HG02642 (cell line): ENCODE results near the gene HSD11B2.
"Not testable (repeated sequence)": the region's sequence is repeated elsewhere in the genome, so short reads cannot be mapped to it uniquely, and the experiment has no call there.

Source experiments
- ATAC-seq: cut with Tn5 transposase; IDR thresholded peaks from one replicate; pipeline ENCODE4 v1.9.1; 2021; ENCODE audit warnings: mild to moderate bottlenecking; ENCODE audit not compliant: unreplicated experiment, poor library complexity

Gene HSD11B2

GRCh38 chr16:67413978-67414911 lies 16.7 kb upstream of the HSD11B2 start:
- ATAC-seq: no peak

DNA sequence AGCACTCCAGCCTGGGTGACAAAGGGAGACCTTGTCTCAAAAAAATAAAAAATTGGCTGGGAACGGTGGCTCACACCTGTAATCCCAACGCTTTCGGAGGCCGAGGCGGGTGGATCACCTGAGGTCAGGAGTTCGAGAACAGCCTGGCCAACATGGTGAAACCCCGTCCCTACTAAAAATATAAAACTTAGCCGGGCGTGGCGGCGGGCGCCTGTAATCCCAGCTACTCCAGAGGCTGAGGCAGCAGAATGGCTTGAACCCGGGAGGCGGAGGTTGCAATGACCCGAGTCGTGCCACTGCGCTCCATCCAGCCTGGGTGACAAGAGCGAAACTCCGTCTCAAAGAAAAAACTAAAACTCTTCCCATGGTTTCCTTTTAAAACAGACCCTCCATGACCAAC lies 15.5 kb upstream of the HSD11B2 start:
- not testable (repeated sequence) for ATAC-seq

DNA sequence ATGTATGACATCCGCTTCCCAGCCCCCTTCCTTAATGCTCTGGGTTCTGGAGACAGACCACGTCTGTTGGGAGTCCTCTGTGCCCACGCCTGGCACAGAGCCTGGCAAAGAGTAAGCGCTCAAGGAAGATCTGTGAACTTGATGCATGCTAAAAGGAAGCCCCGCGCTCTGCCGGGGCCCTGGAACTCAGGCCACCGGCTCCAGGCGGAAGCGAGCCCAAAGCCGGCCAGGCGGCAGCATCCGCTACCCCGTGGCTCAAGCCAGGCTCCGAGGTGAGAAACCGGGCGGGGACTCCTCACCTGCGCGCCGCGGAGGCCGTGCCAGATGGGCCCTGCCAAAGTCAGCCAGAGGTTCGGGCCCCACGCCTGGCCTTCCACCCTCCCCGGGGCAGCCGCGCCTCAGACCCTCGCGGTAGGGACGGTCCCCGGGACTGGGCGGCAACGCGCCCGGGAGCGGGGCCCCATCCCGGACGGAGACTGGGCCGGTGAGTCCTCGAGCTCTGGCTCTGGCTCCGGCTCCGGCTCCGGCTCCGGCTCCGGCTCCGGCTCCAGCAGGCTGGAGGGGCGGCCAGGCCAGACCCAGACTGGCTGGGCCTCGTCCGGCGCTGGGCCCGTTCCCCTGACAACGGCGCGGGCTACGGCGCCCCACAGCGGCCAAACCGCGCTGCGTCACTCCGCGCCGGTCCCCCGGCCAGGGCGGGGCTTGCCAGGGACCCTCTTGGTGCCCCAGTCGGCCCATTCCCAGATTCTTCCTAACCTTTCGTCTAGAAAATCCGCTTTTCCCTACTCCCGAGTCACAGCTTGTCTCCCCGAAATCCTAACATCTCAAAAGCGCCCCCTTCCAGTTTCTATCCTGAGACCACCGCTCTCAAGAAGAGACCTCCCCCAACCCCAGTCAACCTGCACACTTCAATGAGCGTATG lies 14.8 kb upstream of the HSD11B2 start, which contains the start of gene ZDHHC1:
ZDHHC1 (minus strand) TSS at position 606 of the 922 bp plus-strand sequence. CDS start 8,702 bp downstream, outside the sequence.
- ATAC-seq: peak; percentile 73

DNA sequence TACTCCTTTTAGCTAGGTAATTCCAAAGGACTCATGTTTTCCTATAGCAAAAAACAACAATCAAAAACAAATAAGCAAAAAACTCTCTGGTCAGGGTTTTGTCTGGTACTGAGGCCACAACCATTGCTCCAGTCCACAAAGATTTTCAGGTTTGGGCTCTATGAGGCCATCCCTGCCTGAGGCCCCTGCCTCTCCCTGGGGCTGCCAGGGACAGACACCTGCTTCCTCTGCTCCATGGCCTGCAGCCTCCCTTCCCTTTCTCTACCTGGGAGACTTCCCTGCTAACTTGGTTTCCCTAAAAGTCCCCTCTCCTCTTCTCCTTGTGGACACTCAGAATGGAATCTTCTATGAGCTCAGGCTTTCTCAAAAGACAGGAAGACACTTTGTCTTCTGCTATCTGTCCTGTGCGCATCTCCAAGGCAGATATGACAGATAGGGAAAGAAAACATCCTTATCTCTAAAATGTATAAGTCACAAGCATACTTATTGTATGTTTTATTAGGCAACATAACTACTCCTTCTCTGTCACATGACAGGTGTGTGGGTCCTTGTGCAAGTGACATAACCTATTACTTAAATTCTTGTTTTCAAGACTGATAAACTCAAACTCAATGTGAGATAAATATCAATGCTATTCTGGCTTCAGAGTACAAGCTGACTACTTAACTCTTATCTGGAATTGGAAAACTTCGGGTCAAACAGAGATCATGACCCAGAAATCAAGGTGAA lies 13.4 kb upstream of the HSD11B2 start:
- no peak for ATAC-seq

- no peak for ATAC-seq
These were observed 11.4 kb upstream of the HSD11B2 start for GRCh38 chr16:67419502-67419901.

DNA sequence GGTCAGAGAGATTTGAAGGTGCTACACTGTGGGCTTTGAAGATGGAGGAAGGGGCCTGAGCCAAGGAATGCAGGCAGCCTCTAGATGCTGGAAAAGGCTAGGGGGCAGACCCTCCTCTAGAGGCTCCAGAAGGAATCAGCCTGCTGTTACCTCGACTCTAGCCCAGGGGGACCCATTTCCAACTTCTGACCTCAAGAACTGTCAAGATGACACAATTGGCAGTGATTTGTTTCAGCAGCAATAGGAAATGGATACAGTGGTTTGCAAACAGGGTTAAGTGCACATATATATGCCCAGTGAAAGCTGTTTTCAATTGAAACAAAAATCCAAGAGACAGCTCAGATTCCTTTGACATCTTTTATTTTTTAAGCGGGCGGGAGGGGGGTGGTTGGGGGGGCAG lies 11.0 kb upstream of the HSD11B2 start:
- no peak for ATAC-seq

GRCh38 chr16:67421030-67421429 lies 9.9 kb upstream of the HSD11B2 start:
- ATAC-seq: no peak

- ATAC-seq: no peak
These were observed 7.9 kb upstream of the HSD11B2 start for GRCh38 chr16:67423015-67423414.

GRCh38 chr16:67423611-67424260 lies 7.2 kb upstream of the HSD11B2 start:
- no peak for ATAC-seq

DNA sequence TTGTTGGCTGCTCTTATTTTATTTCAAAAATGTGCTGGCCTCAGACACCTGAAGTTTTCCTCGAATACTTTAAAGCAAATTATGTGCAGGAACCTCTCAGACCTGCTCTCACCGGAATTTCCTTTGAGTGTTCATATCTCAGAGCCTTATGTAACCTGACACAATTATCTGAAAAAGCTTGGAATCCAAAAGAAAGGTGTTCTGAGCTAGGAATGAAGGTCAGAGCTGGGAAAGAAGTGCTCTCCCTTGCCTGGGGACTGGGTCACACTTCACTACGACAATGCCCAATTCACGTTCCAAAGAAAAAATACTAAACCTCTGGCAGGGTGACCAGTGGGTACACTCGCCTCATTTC lies 6.7 kb upstream of the HSD11B2 start:
- no peak for ATAC-seq

DNA sequence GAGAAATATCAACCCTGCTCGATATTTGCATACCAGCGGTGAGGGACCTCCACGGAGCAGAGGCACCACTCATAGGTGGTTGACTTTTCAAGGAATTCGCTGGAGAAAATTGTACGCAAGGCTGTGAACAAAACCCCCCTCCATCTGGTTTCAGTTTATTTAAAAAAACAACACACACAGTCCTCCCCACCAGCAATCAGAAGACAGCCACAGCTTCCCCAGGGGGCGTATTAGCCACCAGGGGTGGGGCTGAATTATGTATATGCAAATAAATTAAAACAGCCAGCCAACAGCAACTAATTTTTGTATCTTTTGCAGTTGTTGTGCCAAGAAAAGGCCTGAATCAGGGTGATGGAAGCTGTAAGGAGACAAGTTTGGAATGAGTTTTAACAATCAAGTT lies 5.9 kb upstream of the HSD11B2 start:
- no peak for ATAC-seq

GRCh38 chr16:67425580-67425979 lies 5.3 kb upstream of the HSD11B2 start:
- no peak for ATAC-seq

DNA sequence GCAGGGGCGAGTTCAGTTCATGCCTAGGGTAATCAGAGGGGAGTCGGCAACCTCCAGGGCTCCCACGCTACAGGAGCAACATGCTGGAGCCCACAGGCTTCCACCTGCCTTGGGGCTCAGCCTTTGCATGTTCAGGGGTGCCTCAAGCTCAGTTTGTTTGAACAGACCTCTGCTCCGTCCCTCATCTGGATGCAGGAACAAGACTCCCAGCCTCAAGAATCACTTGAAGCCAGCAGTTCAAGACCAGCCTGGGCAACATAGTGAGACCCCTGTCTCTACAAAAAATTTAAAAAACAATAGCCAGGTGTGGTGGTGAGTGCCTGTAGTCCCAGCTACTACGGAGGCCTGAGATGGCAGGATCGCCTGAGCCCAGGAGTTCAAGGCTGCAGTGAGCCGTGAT lies 4.9 kb upstream of the HSD11B2 start:
- ATAC-seq: no peak

- ATAC-seq: no peak
These were observed 4.0 kb upstream of the HSD11B2 start for GRCh38 chr16:67426950-67427349.

GRCh38 chr16:67428146-67428731 lies 2.7 kb upstream of the HSD11B2 start:
- ATAC-seq: no peak

GRCh38 chr16:67429053-67429798 lies 1.7 kb upstream of the HSD11B2 start:
- no peak for ATAC-seq

- no peak for ATAC-seq
These were observed 970 bp upstream of the HSD11B2 start for GRCh38 chr16:67429799-67430503.

- ATAC-seq: no peak
These were observed 381 bp upstream of the HSD11B2 start for GRCh38 chr16:67430504-67430976.
